HepG2 (cell line): ENCODE measurements around the gene UCN3. TPM values are rescaled to one million over a fixed set of nuclear protein-coding genes. Genes with fewer than 3 reads are reported as not detected.

ENCODE experiments used
- ATAC-seq: fragments of 200-7000 bp; cut with Tn5 transposase; 3 replicates; pipeline ENCODE4 v1.9.1; 2020; ENCODE audit warnings: mild to moderate bottlenecking, moderate library complexity
- BruUV-seq: library from RNA; stranded (reverse); fragments of 400-500 nt; replicated peaks from 2 replicates; lab custom pipeline; 2021; lab: Mats Ljungman, UMichigan
- CTCF ChIA-PET: fragments of 300-600 bp; formaldehyde crosslinking; extraction: SDS; loops from one replicate; lab custom pipeline; 2021; ENCODE audit warnings: low total read pairs, inconsistent platforms, low intra/inter-chr PET ratio; lab: Yijun Ruan, JAX
- POLR2A ChIA-PET: fragments of 350-600 bp; sonication (Branson Sonifier 250); formaldehyde crosslinking; loops from one replicate; lab custom pipeline; 2020; ENCODE audit warnings: antibody characterized with exemption, inconsistent platforms; lab: Yijun Ruan, JAX
- DNase-seq: peaks from one replicate; pipeline ENCODE4 v3.0.0-alpha.2; 2015; ENCODE audit warnings: low spot score
- FAIRE-seq: peaks from 3 replicates; lab custom pipeline; 2011; peaks lifted over from hg19 to GRCh38; lab: Jason Lieb, UNC
- H2AFZ ChIP-seq: one replicate; pipeline ENCODE4 v1.6.1; 2011; ENCODE audit warnings: low read length, inconsistent platforms
- H3K27ac ChIP-seq: fragments of 300-600 bp; 3 replicates; pipeline ENCODE4 v1.8.0; 2011; ENCODE audit warnings: mixed run types, mild to moderate bottlenecking, mixed read lengths, low read length, inconsistent platforms; ENCODE audit not compliant: insufficient read depth; ENCODE audit errors: extremely low read length
- H3K27me3 ChIP-seq, 2 experiments: fragments of 200-600 bp in 1 of 2; 2 replicates in 1 of 2; 3 replicates in 1 of 2; pipeline versions ENCODE4 v1.6.0 to v1.8.0; 2011; ENCODE audit warnings: low read length in 2 of 2, mild to moderate bottlenecking in 2 of 2, moderate library complexity in 2 of 2, inconsistent platforms in 1 of 2; ENCODE audit not compliant: insufficient read depth in 2 of 2, control insufficient read depth in 1 of 2
- H3K36me3 ChIP-seq, 2 experiments: fragments of 200-600 bp in 1 of 2; replicated peaks in 1 of 2; 2 replicates in 1 of 2; 3 replicates in 1 of 2; pipeline versions ENCODE4 v1.5.1 to v1.8.0; 2011; ENCODE audit warnings: low read length in 2 of 2, inconsistent platforms in 1 of 2; ENCODE audit not compliant: insufficient read depth in 2 of 2, control insufficient read depth in 1 of 2
- H3K4me1 ChIP-seq: 2 replicates; pipeline ENCODE4 v1.5.1; 2012; ENCODE audit warnings: low read length, inconsistent platforms; ENCODE audit not compliant: insufficient read depth
- H3K4me2 ChIP-seq: 2 replicates; pipeline ENCODE4 v1.6.0; 2011; ENCODE audit warnings: low read depth, low read length, inconsistent platforms
- H3K4me3 ChIP-seq, 3 experiments: fragments of 200-600 bp in 1 of 3; sonication (generic), shearing (Covaris generic) in 1 of 3; replicated peaks in 1 of 3; 2 replicates each; pipeline ENCODE4 v1.5.1; 2011 to 2016; ENCODE audit warnings: low read length in 3 of 3, inconsistent platforms in 2 of 3, low read depth in 2 of 3, mild to moderate bottlenecking in 2 of 3, control low read depth in 1 of 3, mixed read lengths in 1 of 3; ENCODE audit not compliant: insufficient read depth in 1 of 3
- H3K79me2 ChIP-seq: one replicate; pipeline ENCODE4 v1.6.1; 2011; ENCODE audit warnings: low read length, inconsistent platforms; ENCODE audit not compliant: insufficient read depth
- H3K9ac ChIP-seq: 2 replicates; pipeline ENCODE4 v1.6.0; 2011; ENCODE audit warnings: mild to moderate bottlenecking, low read depth, low read length, inconsistent platforms; ENCODE audit not compliant: insufficient read depth
- H3K9me3 ChIP-seq: 2 replicates; pipeline ENCODE4 v1.5.1; 2012; ENCODE audit warnings: mild to moderate bottlenecking, low read length
- H4K20me1 ChIP-seq: 2 replicates; pipeline ENCODE4 v1.6.0; 2011; ENCODE audit warnings: inconsistent platforms, mild to moderate bottlenecking, low read length, moderate library complexity; ENCODE audit not compliant: insufficient read depth
- ATF5 ChIP-seq: sonication (generic); formaldehyde crosslinking; IDR thresholded peaks from 2 replicates; pipeline ENCODE4 v1.4.0; 2020; ENCODE audit warnings: mild to moderate bottlenecking, low read depth, missing genetic modification reagents
- DDIT3 ChIP-seq: sonication (generic); formaldehyde crosslinking; IDR thresholded peaks from 2 replicates; pipeline ENCODE4 v1.4.0; 2020; ENCODE audit warnings: mild to moderate bottlenecking, missing genetic modification reagents
- HMG20A ChIP-seq: IDR thresholded peaks from 2 replicates; pipeline ENCODE4 v1.6.1; 2016; ENCODE audit warnings: borderline replicate concordance
- HOXD1 ChIP-seq: sonication (generic); formaldehyde crosslinking; IDR thresholded peaks from 2 replicates; pipeline ENCODE4 v1.5.0; 2020; ENCODE audit warnings: missing genetic modification reagents
- ZBTB46 ChIP-seq: sonication (generic); formaldehyde crosslinking; IDR thresholded peaks from 2 replicates; pipeline ENCODE4 v1.4.0; 2020; ENCODE audit warnings: mild to moderate bottlenecking, missing genetic modification reagents, borderline replicate concordance
- ZNF232 ChIP-seq: sonication (generic); formaldehyde crosslinking; IDR thresholded peaks from 2 replicates; pipeline ENCODE4 v1.4.0; 2020; ENCODE audit warnings: missing genetic modification reagents, borderline replicate concordance
- ZNF24 ChIP-seq: fragments of 450-650 bp; IDR thresholded peaks from 2 replicates; pipeline ENCODE4 v1.6.1; 2017; ENCODE audit warnings: antibody characterized with exemption, mild to moderate bottlenecking
- ZNF264 ChIP-seq: sonication (generic); formaldehyde crosslinking; IDR thresholded peaks from 2 replicates; pipeline ENCODE4 v1.4.0; 2020; ENCODE audit warnings: missing genetic modification reagents
- in situ Hi-C: cut with HindIII; loops from 2 replicates; pipeline ENCODE4 v1.10.0; 2017; ENCODE audit warnings: low pct_unique_long_range_greater_than_20kb; ENCODE audit not compliant: extremely low pct_ligation_motif_present
- intact Hi-C: fragments of 100-400 bp; cut with micrococcal nuclease; formaldehyde crosslinking; loops from one replicate; pipeline ENCODE4 v1.10.0; 2022; ENCODE audit not compliant: unreplicated experiment
- polyA plus RNA-seq, 8 experiments: library from polyadenylated mRNA; depleted of rRNA in 3 of 8; stranded (reverse) in 7 of 8; unstranded in 1 of 8; fragments of >200 nt; fragmentation: Illumina TruSeq in 4 of 8; extraction: Trizol in 4 of 8; gene quantifications; 2 replicates each; pipeline versions ENCODE4 v1.2.1 to v1.2.3, GENCODE V29; 2011 to 2016; ENCODE audit warnings: low read depth in 4 of 8, missing spikeins in 1 of 8, mixed read lengths in 1 of 8; ENCODE audit not compliant: insufficient read depth in 1 of 8
- total RNA-seq, 5 experiments: library from RNA; depleted of rRNA; stranded (reverse); fragments of >200 nt; fragmentation: Illumina TruSeq; extraction: Trizol; gene quantifications; 2 replicates each; pipeline ENCODE4 v1.2.3, GENCODE V29; 2016; ENCODE audit warnings: low read depth in 1 of 5

UCN3 gene
- total and polyA plus RNA-seq, 2 of the 13 experiments (the other 11 are each of a cell fraction or from before 2014, with no cell fraction given): not detected

GRCh38 chr10:5362873-5363272 lies 1.9 kb upstream of the UCN3 start:
- POLR2A ChIA-PET: no interaction called here
- BruUV-seq: no TSS peak
- peaks cover 0 to 54% of the 10 kb centered on the region in 2 experiments for H3K27me3 ChIP-seq

More at GRCh38 chr10:5362873-5363272, 1.9 kb upstream of the UCN3 start:
- no peaks in the 10 kb centered on the region for H3K9me3 ChIP-seq
- H3K36me3 ChIP-seq: no peaks in the 10 kb centered on the region
- H3K27ac ChIP-seq: no peak overlapping the region
- no peak overlapping the region for H3K4me2 ChIP-seq
- FAIRE-seq: no peak
- DNase-seq: no peak
- no peak overlapping the region for H3K4me3 ChIP-seq
- intact Hi-C loops: no loop called here
- no peaks in the 10 kb centered on the region for H3K79me2 ChIP-seq
- in situ Hi-C loops: no loop called here
- H3K9ac ChIP-seq: no peak overlapping the region
- TF ChIP-seq DDIT3 (CRISPR knock-in tag) (no peak), ZNF24 (peak; percentile 89), HMG20A (CRISPR knock-in tag) (no peak), ZNF264 (no peak), ZNF232 (no peak), ZBTB46 (CRISPR knock-in tag) (no peak), HOXD1 (CRISPR knock-in tag) (no peak), ATF5 (CRISPR knock-in tag) (no peak)
- ATAC-seq: no peak
- peaks cover 24% of the 10 kb centered on the region for H3K4me1 ChIP-seq
- no peak overlapping the region for H2AFZ ChIP-seq
- no peaks in the 10 kb centered on the region for H4K20me1 ChIP-seq
- CTCF ChIA-PET: no interaction called here
